H1 (cell line): ENCODE measurements around the gene AGGF1. TPM values are rescaled to one million over a fixed set of nuclear protein-coding genes. Genes with fewer than 3 reads are reported as not detected.

ENCODE experiments used
- CTCF ChIA-PET: fragments of 300-600 bp; sonication (Branson Sonifier 250); formaldehyde crosslinking; loops from one replicate; lab custom pipeline; 2021; ENCODE audit not compliant: partially characterized antibody; lab: Charles Lee
- POLR2A ChIA-PET: fragments of 300-600 bp; sonication (Branson Sonifier 250); formaldehyde crosslinking; loops from one replicate; lab custom pipeline; 2021; ENCODE audit warnings: inconsistent platforms; ENCODE audit not compliant: partially characterized antibody; lab: Charles Lee
- DNase-seq, 2 experiments: peaks; one replicate each; pipeline versions ENCODE4 v3.0.0 to v3.0.0-alpha.2; 2010 to 2022; ENCODE audit warnings: low spot score in 2 of 2, low read depth in 1 of 2, mixed read lengths in 1 of 2
- FAIRE-seq: peaks from 2 replicates; lab custom pipeline; 2011; peaks lifted over from hg19 to GRCh38; lab: Jason Lieb, UNC
- H2AFZ ChIP-seq: 2 replicates; pipeline ENCODE4 v1.8.1; 2012; ENCODE audit warnings: low read length, inconsistent platforms
- H2AK5ac ChIP-seq: 2 replicates; pipeline ENCODE4 v1.6.1; 2013; ENCODE audit warnings: low read depth, low read length
- H2BK120ac ChIP-seq: replicated peaks from 2 replicates; pipeline ENCODE3; 2013; ENCODE audit warnings: low read depth, low read length, inconsistent platforms
- H2BK12ac ChIP-seq: 2 replicates; pipeline ENCODE4 v1.6.1; 2013; ENCODE audit warnings: low read depth, low read length
- H2BK15ac ChIP-seq: 2 replicates; pipeline ENCODE4 v1.6.1; 2013; ENCODE audit warnings: low read length
- H2BK20ac ChIP-seq: 2 replicates; pipeline ENCODE4 v1.6.1; 2013; ENCODE audit warnings: low read length
- H2BK5ac ChIP-seq: 2 replicates; pipeline ENCODE4 v1.6.1; 2013; ENCODE audit warnings: low read depth, low read length
- H3K14ac ChIP-seq: 2 replicates; pipeline ENCODE4 v1.6.1; 2013; ENCODE audit warnings: inconsistent platforms; ENCODE audit not compliant: insufficient read length
- H3K18ac ChIP-seq: 2 replicates; pipeline ENCODE4 v1.6.1; 2013; ENCODE audit warnings: low read length; ENCODE audit errors: extremely low read depth
- H3K23ac ChIP-seq: 2 replicates; pipeline ENCODE4 v1.6.1; 2013; ENCODE audit warnings: inconsistent platforms; ENCODE audit not compliant: insufficient read length
- H3K23me2 ChIP-seq: 2 replicates; pipeline ENCODE4 v1.6.1; 2013; ENCODE audit warnings: low read depth, low read length
- H3K27ac ChIP-seq: 2 replicates; pipeline ENCODE4 v1.6.1; 2011; ENCODE audit warnings: low read depth, low read length, inconsistent platforms
- H3K27me3 ChIP-seq, 4 experiments: replicated peaks in 1 of 4; 1 replicate in 1 of 4; 2 replicates in 3 of 4; pipeline versions ENCODE4 v1.6.1 to v1.8.1; 2011 to 2013; ENCODE audit warnings: low read length in 3 of 4, mild to moderate bottlenecking in 3 of 4, inconsistent platforms in 2 of 4, mixed read lengths in 2 of 4, moderate library complexity in 1 of 4; ENCODE audit not compliant: control insufficient read depth in 3 of 4, insufficient read depth in 3 of 4; ENCODE audit errors: extremely low read depth in 1 of 4
- H3K36me3 ChIP-seq, 4 experiments: 2 replicates each; pipeline versions ENCODE4 v1.6.1 to v1.8.1; 2011 to 2013; ENCODE audit warnings: mild to moderate bottlenecking in 4 of 4, low read length in 3 of 4, moderate library complexity in 2 of 4, control low read depth in 1 of 4, inconsistent platforms in 1 of 4; ENCODE audit not compliant: insufficient read depth in 4 of 4, control insufficient read depth in 2 of 4
- H3K4ac ChIP-seq: replicated peaks from 2 replicates; pipeline ENCODE3; 2013; ENCODE audit warnings: low read length, low read depth, mixed read lengths, inconsistent platforms; ENCODE audit not compliant: insufficient read length
- H3K4me1 ChIP-seq, 4 experiments: replicated peaks in 1 of 4; 1 replicate in 1 of 4; 2 replicates in 3 of 4; pipeline versions ENCODE4 v1.6.1 to v1.8.1; 2011 to 2013; ENCODE audit warnings: low read length in 3 of 4, inconsistent platforms in 2 of 4, mixed read lengths in 1 of 4; ENCODE audit not compliant: insufficient read depth in 4 of 4, control insufficient read depth in 3 of 4
- H3K4me2 ChIP-seq, 2 experiments: 2 replicates each; pipeline versions ENCODE4 v1.6.1 to v1.8.1; 2011 to 2013; ENCODE audit warnings: low read depth in 2 of 2, low read length in 2 of 2, control low read depth in 1 of 2, inconsistent platforms in 1 of 2, mild to moderate bottlenecking in 1 of 2; ENCODE audit not compliant: insufficient read depth in 1 of 2
- H3K4me3 ChIP-seq, 4 experiments: fragments of 200-600, 300-600 bp in 1 of 4; sonication (generic), shearing (Covaris generic), sonication (Bioruptor Twin) in 1 of 4; 2 replicates each; pipeline versions ENCODE4 v1.5.1 to v1.8.1; 2011 to 2016; ENCODE audit warnings: low read length in 4 of 4, low read depth in 3 of 4, control low read depth in 2 of 4, inconsistent platforms in 2 of 4, mild to moderate bottlenecking in 2 of 4, mixed read lengths in 1 of 4, moderate library complexity in 1 of 4; ENCODE audit not compliant: insufficient read depth in 2 of 4; ENCODE audit errors: extremely low read depth in 1 of 4
- H3K56ac ChIP-seq: replicated peaks from 2 replicates; pipeline ENCODE3; 2013; ENCODE audit warnings: low read depth, mild to moderate bottlenecking, mixed read lengths, low read length, inconsistent platforms; ENCODE audit not compliant: insufficient read length
- H3K79me1 ChIP-seq: 2 replicates; pipeline ENCODE4 v1.6.1; 2013; ENCODE audit warnings: low read depth, low read length, control low read depth
- H3K79me2 ChIP-seq, 2 experiments: 2 replicates each; pipeline versions ENCODE4 v1.6.1 to v1.8.1; 2012 to 2013; ENCODE audit warnings: low read length in 2 of 2, mild to moderate bottlenecking in 2 of 2, inconsistent platforms in 1 of 2; ENCODE audit not compliant: insufficient read depth in 2 of 2, control insufficient read depth in 1 of 2
- H3K9ac ChIP-seq, 4 experiments: replicated peaks in 1 of 4; 1 replicate in 1 of 4; 2 replicates in 3 of 4; pipeline versions ENCODE4 v1.6.1 to v1.8.1; 2011 to 2013; ENCODE audit warnings: low read depth in 3 of 4, low read length in 3 of 4, control low read depth in 2 of 4, mild to moderate bottlenecking in 2 of 4, moderate library complexity in 2 of 4, inconsistent platforms in 1 of 4; ENCODE audit errors: extremely low read depth in 1 of 4
- H3K9me3 ChIP-seq, 2 experiments: 2 replicates each; pipeline versions ENCODE4 v1.6.1 to v1.8.1; 2012 to 2013; ENCODE audit warnings: mild to moderate bottlenecking in 2 of 2, moderate library complexity in 2 of 2, control low read depth in 1 of 2, inconsistent platforms in 1 of 2, low read depth in 1 of 2, low read length in 1 of 2, mixed read lengths in 1 of 2; ENCODE audit not compliant: insufficient read depth in 2 of 2
- H4K20me1 ChIP-seq, 2 experiments: replicated peaks in 1 of 2; 2 replicates each; pipeline versions ENCODE3 to v1.8.1; 2011 to 2013; ENCODE audit warnings: inconsistent platforms in 2 of 2, low read length in 2 of 2, mild to moderate bottlenecking in 1 of 2; ENCODE audit not compliant: insufficient read depth in 2 of 2, control insufficient read depth in 1 of 2
- H4K5ac ChIP-seq: 2 replicates; pipeline ENCODE4 v1.6.1; 2013; ENCODE audit warnings: low read length, low read depth, mixed read lengths, inconsistent platforms; ENCODE audit not compliant: insufficient read length
- H4K8ac ChIP-seq: 2 replicates; pipeline ENCODE4 v1.8.0; 2013; ENCODE audit warnings: mild to moderate bottlenecking, moderate library complexity, low read length, inconsistent platforms; ENCODE audit not compliant: insufficient read depth; ENCODE audit errors: extremely low read depth
- H4K91ac ChIP-seq: replicated peaks from 2 replicates; pipeline ENCODE3; 2013; ENCODE audit warnings: low read length, mixed read lengths, inconsistent platforms; ENCODE audit not compliant: insufficient read length
- CBX5 ChIP-seq: fragments of 300-800, 300-1000 bp; sonication (generic); IDR thresholded peaks from 2 replicates; pipeline ENCODE4 v1.7.1; 2016; ENCODE audit warnings: antibody characterized with exemption, low read length, low read depth
- SIRT6 ChIP-seq: IDR thresholded peaks from one replicate; pipeline ENCODE4 v1.7.1; 2012; ENCODE audit warnings: low read length, inconsistent platforms
- WGBS, 2 experiments: shearing (Covaris generic) in 1 of 2; methylation state at CpG; one replicate each; pipeline versions ENCODE4 v1.1.6 to v1.1.7; 2013 to 2015; ENCODE audit warnings: low lambda C conversion rate in 2 of 2, mixed read lengths in 2 of 2, inconsistent platforms in 1 of 2, low coverage in 1 of 2, missing lambda C conversion rate in 1 of 2; ENCODE audit not compliant: insufficient replicate concordance in 2 of 2, insufficient coverage in 1 of 2, insufficient read length in 1 of 2; ENCODE audit errors: extremely low coverage in 1 of 2, missing lambda C conversion rate in 1 of 2; 5-methylcytosine and 5-hydroxymethylcytosine counted together
- polyA plus RNA-seq, 7 experiments: library from polyadenylated mRNA; depleted of rRNA in 3 of 7; stranded (reverse) in 5 of 7; unstranded in 2 of 7; fragments of >200 nt in 5 of 7; fragments of 200-250 nt in 2 of 7; gene quantifications; 1 replicate in 5 of 7; 2 replicates in 1 of 7; 4 replicates in 1 of 7; pipeline versions ENCODE4 v1.2.1 to v1.2.3, GENCODE V29; 2011 to 2013; ENCODE audit warnings: missing spikeins in 2 of 7, mixed read lengths in 2 of 7
- total RNA-seq: library from RNA; stranded (reverse); fragmentation: NEBNext Ultra II Directional; extraction: Animal tissue kit (Norgen Biotek cat#: 25700); gene quantifications from 2 replicates; pipeline ENCODE4 v1.2.1, GENCODE V29; 2021
- TF ChIP-seq, protein P1 (sequence below): IDR thresholded peaks from 2 replicates; pipeline ENCODE4 v1.6.1; 2011; ENCODE audit warnings: low read depth, mild to moderate bottlenecking, low read length; ENCODE audit not compliant: insufficient read depth
- TF ChIP-seq, protein P2 (sequence below): IDR thresholded peaks from 2 replicates; pipeline ENCODE4 v1.6.1; 2011; ENCODE audit warnings: low read length, improper control_type of control experiment

The AGGF1 gene
- total and polyA plus RNA-seq, 2 of the 8 experiments (the other 6 are each of a cell fraction or from before 2014, with no cell fraction given), result 7.3 to 19.0 TPM

DNA sequence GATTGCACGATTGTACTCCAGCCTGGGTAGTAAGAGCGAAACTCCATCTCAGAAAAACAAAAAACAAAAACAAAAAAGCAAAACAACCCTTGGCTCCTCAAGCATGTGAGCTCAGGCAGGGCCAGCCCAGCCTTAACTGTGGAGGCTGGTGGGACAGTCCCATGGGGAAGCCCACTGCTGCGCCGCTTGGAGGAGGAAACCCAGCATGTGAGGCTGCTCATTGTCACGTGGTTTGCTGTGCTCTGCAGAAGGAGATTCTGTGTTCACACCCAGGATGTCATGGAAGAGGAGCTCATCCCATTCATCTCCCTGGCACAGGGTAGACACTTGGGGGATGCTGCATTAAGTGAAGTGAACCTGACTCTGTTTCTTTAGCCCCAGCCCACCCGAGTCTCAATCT is 52.9 kb downstream of the AGGF1 start:
- Histone ChIP-seq H2AFZ (no peak overlapping the region), H2BK5ac (no peak overlapping the region), H2AK5ac (no peak overlapping the region), H3K4me1 (peaks cover 6 to 10% (median 8%) of the 10 kb centered on the region in 4 experiments; a peak in 6 of 7 replicates), H3K79me2 (peaks cover 0 to 7% of the 10 kb centered on the region in 2 experiments; a peak in 1 of 4 replicates), H4K91ac (no peak overlapping the region), H3K14ac (no peak overlapping the region), H3K36me3 (no peaks in the 10 kb centered on the region; a peak in 1 of 8 replicates), H4K20me1 (no peaks in the 10 kb centered on the region), H3K56ac (no peak overlapping the region), H3K23ac (no peak overlapping the region), H4K8ac (no peak overlapping the region), H2BK12ac (no peak overlapping the region), H3K27me3 (no peaks in the 10 kb centered on the region), H3K18ac (no peak overlapping the region), H2BK20ac (no peak overlapping the region), H3K9me3 (no peaks in the 10 kb centered on the region), H3K4me2 (no peak overlapping the region), H3K4me3 (no peak overlapping the region), H3K23me2 (peaks cover 7% of the 10 kb centered on the region), H3K79me1 (no peaks in the 10 kb centered on the region), H3K9ac (no peak overlapping the region), H2BK15ac (no peak overlapping the region), H2BK120ac (no peak overlapping the region), H3K4ac (no peak overlapping the region)
- POLR2A ChIA-PET, result interaction anchor here (0.8 to 0.9 kb wide), 3 partner anchors 9 to 52 kb away, joined by 3 read pairs; no protein-coding TSS in a partner anchor
- CTCF ChIA-PET, result no interaction called here
- 82% methylated on average over 6 of the region's 6 CpGs; no CpG with 5 or more reads in 1 of the 2 experiments for WGBS, 2 experiments
- no peak for TF ChIP-seq SIRT6
- TF ChIP-seq, protein P1, sequence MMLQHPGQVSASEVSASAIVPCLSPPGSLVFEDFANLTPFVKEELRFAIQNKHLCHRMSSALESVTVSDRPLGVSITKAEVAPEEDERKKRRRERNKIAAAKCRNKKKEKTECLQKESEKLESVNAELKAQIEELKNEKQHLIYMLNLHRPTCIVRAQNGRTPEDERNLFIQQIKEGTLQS, result no peak
- TF ChIP-seq, protein P2, sequence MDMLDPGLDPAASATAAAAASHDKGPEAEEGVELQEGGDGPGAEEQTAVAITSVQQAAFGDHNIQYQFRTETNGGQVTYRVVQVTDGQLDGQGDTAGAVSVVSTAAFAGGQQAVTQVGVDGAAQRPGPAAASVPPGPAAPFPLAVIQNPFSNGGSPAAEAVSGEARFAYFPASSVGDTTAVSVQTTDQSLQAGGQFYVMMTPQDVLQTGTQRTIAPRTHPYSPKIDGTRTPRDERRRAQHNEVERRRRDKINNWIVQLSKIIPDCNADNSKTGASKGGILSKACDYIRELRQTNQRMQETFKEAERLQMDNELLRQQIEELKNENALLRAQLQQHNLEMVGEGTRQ, result no peak
- TF ChIP-seq CBX5, result no peak
- TF ChIP-seq, all 59 proteins: peak for 0
- Histone ChIP-seq H4K5ac (no peak overlapping the region), H3K27ac (no peak overlapping the region)
- FAIRE-seq (no peak), DNase-seq (no peak)
